Muscle layer of duodenum (tissue), 2 donors: Measurements from ENCODE around the gene ADGRG4.

Experiments used
- H3K27ac ChIP-seq: one replicate; pipeline ENCODE4 v1.7.0; 2013; ENCODE audit warnings: mild to moderate bottlenecking, low read length
- H3K27me3 ChIP-seq: one replicate; pipeline ENCODE4 v1.7.0; 2013; ENCODE audit warnings: low read depth, mild to moderate bottlenecking, control low read depth, low read length
- H3K36me3 ChIP-seq, 2 donors: one replicate each; pipeline ENCODE4 v1.7.0; 2013; ENCODE audit warnings: low read length in 2 of 2, control low read depth in 1 of 2, mild to moderate bottlenecking in 1 of 2; ENCODE audit not compliant: insufficient read depth in 2 of 2, control insufficient read depth in 1 of 2
- H3K4me1 ChIP-seq, 2 donors: one replicate each; pipeline ENCODE4 v1.7.0; 2013; ENCODE audit warnings: low read length in 2 of 2, mild to moderate bottlenecking in 2 of 2, control low read depth in 1 of 2, moderate library complexity in 1 of 2; ENCODE audit not compliant: insufficient read depth in 2 of 2, control insufficient read depth in 1 of 2
- H3K4me3 ChIP-seq, 2 donors: one replicate each; pipeline ENCODE4 v1.7.0; 2013; ENCODE audit warnings: low read length in 2 of 2, low read depth in 1 of 2, mild to moderate bottlenecking in 1 of 2
- H3K9me3 ChIP-seq, 2 donors: one replicate each; pipeline ENCODE4 v1.7.0; 2013; ENCODE audit warnings: low read length in 2 of 2, control low read depth in 1 of 2, mild to moderate bottlenecking in 1 of 2; ENCODE audit not compliant: control insufficient read depth in 1 of 2
- donor health status: healthy.

ADGRG4 gene

DNA sequence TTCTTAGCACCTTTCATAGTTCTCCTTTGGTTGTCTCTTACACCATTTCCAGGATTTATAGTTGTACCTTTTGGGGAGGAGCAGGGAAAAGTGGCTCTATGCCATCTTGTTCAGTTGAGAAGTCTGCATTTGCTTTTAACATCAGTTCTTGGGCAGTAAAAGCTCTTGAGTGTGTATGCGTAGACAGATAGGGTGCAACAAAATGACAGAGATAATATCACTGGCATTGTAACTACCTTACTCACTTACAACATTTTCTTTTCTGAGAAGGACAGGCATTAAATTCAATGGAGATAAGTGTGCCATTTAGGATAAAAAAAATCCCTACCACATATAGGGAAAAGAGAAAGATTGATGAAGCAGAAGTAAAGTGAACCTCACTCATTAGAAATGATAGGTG lies 38.9 kb downstream of the ADGRG4 start:
- no peaks in the 10 kb centered on the region for H3K4me1 ChIP-seq
- H3K4me3 ChIP-seq, result no peak overlapping the region
- H3K27ac ChIP-seq, result no peak overlapping the region
- no peaks in the 10 kb centered on the region for H3K36me3 ChIP-seq
- H3K9me3 ChIP-seq, result no peaks in the 10 kb centered on the region
- H3K27me3 ChIP-seq, result no peaks in the 10 kb centered on the region

DNA sequence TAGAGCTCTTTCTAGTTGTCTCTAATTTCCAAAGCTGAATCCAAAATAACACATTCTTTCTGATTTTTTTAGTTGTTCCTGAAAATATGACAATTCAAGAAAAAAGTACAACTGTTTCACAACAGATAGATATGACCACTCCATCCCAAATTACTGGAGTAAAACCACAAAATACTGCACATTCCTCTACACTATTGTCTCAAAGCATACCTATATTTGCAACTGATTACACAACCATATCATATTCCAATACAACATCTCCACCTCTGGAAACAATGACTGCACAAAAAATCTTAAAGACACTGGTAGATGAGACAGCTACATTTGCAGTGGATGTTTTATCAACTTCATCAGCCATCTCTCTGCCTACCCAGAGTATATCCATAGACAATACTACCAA lies 43.6 kb downstream of the ADGRG4 start:
- Histone ChIP-seq H3K9me3 (no peaks in the 10 kb centered on the region), H3K27me3 (no peaks in the 10 kb centered on the region), H3K27ac (no peak overlapping the region), H3K4me1 (no peaks in the 10 kb centered on the region), H3K36me3 (no peaks in the 10 kb centered on the region), H3K4me3 (no peak overlapping the region)

DNA sequence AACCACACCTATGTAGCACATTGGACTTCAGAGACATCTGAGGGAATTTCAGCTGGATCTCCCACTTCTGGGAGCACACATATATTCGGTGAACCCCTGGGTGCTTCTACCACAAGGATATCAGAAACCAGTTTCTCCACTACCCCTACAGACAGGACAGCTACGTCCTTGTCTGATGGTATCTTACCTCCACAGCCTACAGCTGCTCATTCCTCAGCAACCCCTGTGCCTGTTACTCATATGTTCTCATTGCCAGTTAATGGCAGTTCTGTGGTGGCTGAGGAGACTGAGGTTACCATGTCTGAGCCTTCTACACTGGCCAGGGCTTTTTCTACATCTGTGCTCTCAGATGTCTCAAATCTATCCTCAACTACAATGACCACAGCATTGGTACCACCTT lies 45.7 kb downstream of the ADGRG4 start:
- Histone ChIP-seq H3K36me3 (no peaks in the 10 kb centered on the region), H3K27me3 (no peaks in the 10 kb centered on the region), H3K27ac (no peak overlapping the region), H3K4me1 (no peaks in the 10 kb centered on the region), H3K9me3 (no peaks in the 10 kb centered on the region), H3K4me3 (no peak overlapping the region)

DNA sequence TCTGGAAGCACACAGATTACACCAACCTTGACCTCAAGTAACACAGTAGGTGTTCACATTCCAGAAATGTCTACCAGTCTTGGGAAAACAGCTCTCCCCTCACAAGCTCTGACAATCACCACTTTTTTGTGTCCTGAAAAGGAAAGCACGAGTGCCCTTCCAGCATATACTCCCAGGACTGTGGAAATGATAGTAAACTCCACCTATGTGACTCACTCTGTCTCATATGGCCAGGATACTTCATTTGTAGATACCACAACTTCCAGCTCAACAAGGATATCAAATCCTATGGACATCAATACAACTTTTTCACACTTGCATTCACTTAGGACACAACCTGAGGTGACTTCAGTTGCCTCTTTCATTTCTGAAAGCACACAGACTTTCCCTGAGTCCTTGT lies 46.9 kb downstream of the ADGRG4 start:
- H3K4me3 ChIP-seq, result no peak overlapping the region
- H3K27ac ChIP-seq, result no peak overlapping the region
- H3K9me3 ChIP-seq, result no peaks in the 10 kb centered on the region
- no peaks in the 10 kb centered on the region for H3K4me1 ChIP-seq
- no peaks in the 10 kb centered on the region for H3K27me3 ChIP-seq
- no peaks in the 10 kb centered on the region for H3K36me3 ChIP-seq

DNA sequence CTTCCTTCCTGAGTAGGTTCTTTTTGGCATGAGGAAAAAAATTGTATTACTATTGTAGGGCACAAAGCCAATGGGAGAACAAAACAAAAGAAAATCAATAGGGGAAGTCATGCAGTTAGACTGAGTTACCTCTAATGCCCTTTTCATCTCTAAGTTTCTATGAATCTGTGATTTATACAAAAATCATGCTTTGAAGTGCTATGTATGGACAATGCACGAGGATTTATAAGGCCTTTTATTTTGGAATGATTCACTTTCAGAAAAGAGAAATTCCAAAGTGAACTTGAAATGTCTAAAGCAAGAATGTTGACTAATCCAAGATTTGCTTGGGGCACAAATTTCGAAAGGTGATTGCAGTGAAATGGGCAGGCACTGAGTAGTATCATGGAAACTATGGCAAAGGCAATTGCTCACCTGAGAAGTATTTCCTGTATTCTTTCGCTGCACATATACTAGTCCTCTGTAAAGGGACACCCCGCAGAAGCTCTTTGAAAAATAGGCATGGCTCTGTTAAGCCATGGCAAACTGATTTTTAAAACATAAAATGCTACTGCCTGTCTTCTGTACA lies 52.8 kb downstream of the ADGRG4 start:
- Histone ChIP-seq H3K4me1 (no peaks in the 10 kb centered on the region), H3K36me3 (no peaks in the 10 kb centered on the region), H3K27ac (no peak overlapping the region), H3K4me3 (no peak overlapping the region), H3K27me3 (no peaks in the 10 kb centered on the region), H3K9me3 (no peaks in the 10 kb centered on the region)

DNA sequence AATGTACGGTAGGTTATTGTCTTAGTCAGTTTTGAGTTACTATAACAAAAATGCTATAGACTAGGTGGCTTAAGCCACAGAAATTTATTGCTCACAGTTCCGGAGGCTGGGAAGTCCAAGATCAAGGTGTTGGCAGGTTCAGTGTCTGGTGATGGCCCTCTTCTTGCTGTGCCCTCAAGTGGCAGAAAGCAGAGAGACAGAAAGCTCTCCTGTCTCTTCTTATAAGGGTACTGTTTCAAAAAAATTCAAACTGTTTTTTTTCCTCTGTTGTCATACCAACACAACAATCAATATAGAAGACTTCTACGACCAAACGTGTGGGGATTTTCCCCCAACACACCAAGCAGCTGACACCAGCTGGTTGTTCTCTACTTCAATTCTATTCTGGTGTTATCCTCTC lies 53.4 kb downstream of the ADGRG4 start:
- no peaks in the 10 kb centered on the region for H3K4me1 ChIP-seq
- no peaks in the 10 kb centered on the region for H3K27me3 ChIP-seq
- H3K36me3 ChIP-seq, result no peaks in the 10 kb centered on the region
- no peak overlapping the region for H3K27ac ChIP-seq
- no peak overlapping the region for H3K4me3 ChIP-seq
- no peaks in the 10 kb centered on the region for H3K9me3 ChIP-seq

DNA sequence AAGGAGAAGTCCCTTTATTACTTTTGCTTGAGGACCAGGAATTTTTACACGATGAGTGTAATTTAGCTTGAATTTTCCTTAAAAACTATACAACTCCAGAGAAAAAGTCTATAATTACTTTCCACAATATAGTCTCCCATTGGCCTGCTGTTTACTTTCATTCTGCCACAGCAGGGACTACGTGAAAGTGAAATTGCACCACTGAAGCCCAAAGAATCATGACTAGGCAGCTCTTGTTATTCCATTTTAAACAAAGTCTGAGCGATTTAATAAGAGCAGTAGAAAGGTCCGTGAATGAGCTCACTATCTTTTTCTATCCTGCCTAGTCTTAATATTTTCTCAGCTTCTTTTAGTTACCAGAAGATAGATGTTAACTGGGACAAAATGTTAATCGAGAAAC lies 68.6 kb downstream of the ADGRG4 start:
- no peaks in the 10 kb centered on the region for H3K4me1 ChIP-seq

DNA sequence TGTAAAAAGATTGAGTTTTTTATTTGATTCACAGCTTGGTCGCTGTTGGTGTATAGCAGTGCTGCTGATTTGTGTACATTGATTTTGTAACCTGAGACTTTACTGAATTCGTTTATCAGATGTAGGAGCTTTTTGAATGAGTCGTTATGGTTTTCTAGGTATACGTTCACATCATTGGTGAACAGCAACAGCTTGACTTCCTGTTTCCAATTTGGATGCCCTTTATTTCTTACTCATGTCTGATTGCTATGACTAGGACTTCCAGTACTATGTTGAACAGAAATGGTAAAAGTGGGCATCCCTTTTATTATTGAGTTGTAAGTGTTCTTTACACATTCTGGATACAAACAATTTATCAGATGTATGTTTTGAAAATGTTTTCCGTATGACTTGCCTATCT lies 76.0 kb downstream of the ADGRG4 start:
- no peaks in the 10 kb centered on the region for H3K36me3 ChIP-seq
- no peaks in the 10 kb centered on the region for H3K9me3 ChIP-seq
- no peaks in the 10 kb centered on the region for H3K4me1 ChIP-seq
- H3K27me3 ChIP-seq, result no peaks in the 10 kb centered on the region
- no peak overlapping the region for H3K27ac ChIP-seq
- H3K4me3 ChIP-seq, result no peak overlapping the region

More for the DNA sequence above, 68.6 kb downstream of the ADGRG4 start:
- Histone ChIP-seq H3K36me3 (no peaks in the 10 kb centered on the region), H3K9me3 (no peaks in the 10 kb centered on the region), H3K4me3 (no peak overlapping the region), H3K27me3 (no peaks in the 10 kb centered on the region), H3K27ac (no peak overlapping the region)

DNA sequence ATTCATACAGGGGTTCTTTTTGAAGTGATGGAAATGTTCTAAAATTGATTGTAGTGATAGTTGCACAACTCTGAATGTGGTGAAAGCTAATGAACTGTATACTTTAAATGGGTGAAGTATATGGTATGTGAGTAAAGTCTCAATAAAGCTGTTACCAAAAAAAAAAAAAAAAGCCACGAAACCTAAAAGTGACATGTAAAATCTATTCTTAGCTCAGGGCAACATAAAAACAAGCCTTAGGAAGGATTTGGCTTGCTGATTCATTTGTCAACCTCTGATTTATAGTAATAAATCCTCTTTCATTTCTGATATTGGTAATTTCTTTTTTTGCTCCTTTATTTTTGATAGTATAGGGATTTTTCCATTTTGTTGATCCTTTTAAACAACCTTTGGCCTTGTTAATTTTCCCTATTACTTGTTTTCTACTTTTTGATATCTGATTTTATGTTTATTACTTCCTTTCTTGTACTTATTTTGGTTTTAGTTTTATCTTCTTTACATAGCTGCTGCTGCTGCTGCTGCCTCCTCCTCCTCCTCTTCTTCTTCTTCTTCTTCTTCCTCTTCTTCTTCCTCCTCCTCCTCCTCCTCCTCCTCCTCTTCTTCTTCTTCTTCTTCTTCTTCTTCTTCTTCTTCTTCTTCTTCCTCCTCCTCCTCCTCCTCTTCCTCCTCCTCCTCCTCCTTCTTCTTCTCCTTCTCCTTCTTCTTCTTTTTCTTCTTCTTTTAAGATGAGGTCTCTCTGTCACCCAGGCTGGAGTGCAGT lies 79.4 kb downstream of the ADGRG4 start:
- Histone ChIP-seq H3K27ac (no peak overlapping the region), H3K4me3 (no peak overlapping the region), H3K9me3 (no peaks in the 10 kb centered on the region), H3K27me3 (no peaks in the 10 kb centered on the region), H3K36me3 (no peaks in the 10 kb centered on the region), H3K4me1 (no peaks in the 10 kb centered on the region)

DNA sequence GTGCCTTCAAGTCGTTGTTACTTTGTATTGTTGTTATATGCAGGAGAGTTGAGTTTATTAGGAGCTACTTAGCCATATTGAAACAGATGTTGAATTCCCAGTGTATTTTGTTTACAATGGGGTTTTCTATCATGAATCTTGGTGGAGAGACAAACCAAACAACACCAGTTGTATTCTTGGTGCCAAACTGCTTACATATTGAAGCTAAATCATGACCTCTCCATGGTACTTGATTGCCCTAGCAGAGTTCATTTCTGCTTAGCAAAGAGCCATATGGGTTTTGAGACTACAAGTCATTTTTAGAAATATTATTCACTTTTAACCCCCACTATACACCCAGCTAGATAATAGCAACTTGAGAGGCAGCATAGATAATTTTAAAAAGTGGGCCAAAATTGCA lies 85.4 kb downstream of the ADGRG4 start:
- Histone ChIP-seq H3K27me3 (no peaks in the 10 kb centered on the region), H3K36me3 (no peaks in the 10 kb centered on the region)

DNA sequence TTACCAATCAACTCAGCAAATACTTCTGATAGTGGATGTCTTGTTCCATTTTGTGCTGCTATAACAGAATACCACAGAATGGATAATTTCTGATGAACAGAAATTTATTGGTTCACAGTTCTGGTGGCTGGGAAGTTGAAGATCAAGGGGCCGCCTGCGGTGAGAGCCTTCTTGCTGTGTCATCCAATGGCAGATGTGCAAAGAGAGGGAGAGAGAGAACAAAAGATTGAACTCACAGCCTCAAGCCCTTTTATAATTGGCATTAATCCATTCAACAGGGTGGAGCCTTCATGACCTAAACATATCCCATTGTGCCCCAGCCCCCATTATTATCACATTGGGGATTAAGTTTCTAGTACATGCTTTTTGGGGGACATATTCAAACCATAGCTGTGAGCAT lies 86.1 kb downstream of the ADGRG4 start:
- Histone ChIP-seq H3K27ac (no peak overlapping the region), H3K4me3 (no peak overlapping the region), H3K9me3 (no peaks in the 10 kb centered on the region), H3K27me3 (no peaks in the 10 kb centered on the region), H3K36me3 (no peaks in the 10 kb centered on the region), H3K4me1 (no peaks in the 10 kb centered on the region)

More for the DNA sequence above, 85.4 kb downstream of the ADGRG4 start:
- Histone ChIP-seq H3K27ac (no peak overlapping the region), H3K4me1 (no peaks in the 10 kb centered on the region), H3K9me3 (no peaks in the 10 kb centered on the region), H3K4me3 (no peak overlapping the region)
